HL-60 (cell line): Measurements from ENCODE around the gene LRP5.

Experiments used
- DNase-seq, 2 experiments: peaks; one replicate each; pipeline ENCODE4 v3.0.0-alpha.2; 2010 to 2020; ENCODE audit warnings: low read depth in 1 of 2, low spot score in 1 of 2
- H3K27ac ChIP-seq: fragments of 250-450 bp; sonication (Bioruptor Pico); replicated peaks from 2 replicates; pipeline ENCODE4 v1.5.1; 2020; ENCODE audit warnings: mild to moderate bottlenecking, moderate library complexity
- H3K27me3 ChIP-seq: fragments of 250-450 bp; sonication (Bioruptor Pico); 2 replicates; pipeline ENCODE4 v1.5.1; 2021; ENCODE audit warnings: mild to moderate bottlenecking, moderate library complexity; ENCODE audit not compliant: insufficient read depth, poor library complexity, severe bottlenecking
- H3K4me3 ChIP-seq: replicated peaks from 2 replicates; pipeline ENCODE4 v1.5.1; 2011; ENCODE audit warnings: mild to moderate bottlenecking, control low read depth, low read length; ENCODE audit not compliant: insufficient read depth
- CTCF ChIP-seq: IDR thresholded peaks from one replicate; pipeline ENCODE4 v1.5.1; 2011; ENCODE audit warnings: low read length, control low read depth, inconsistent platforms; ENCODE audit not compliant: insufficient read depth
- GABPA ChIP-seq: IDR thresholded peaks from 2 replicates; pipeline ENCODE4 v1.6.1; 2012; ENCODE audit warnings: low read depth
- POLR2AphosphoS5 ChIP-seq: IDR thresholded peaks from 2 replicates; pipeline ENCODE4 v1.6.1; 2012; ENCODE audit warnings: low read depth
- REST ChIP-seq: IDR thresholded peaks from 2 replicates; pipeline ENCODE4 v1.6.1; 2012; ENCODE audit warnings: low read depth; ENCODE audit not compliant: insufficient replicate concordance
- SPI1 ChIP-seq: IDR thresholded peaks from 2 replicates; pipeline ENCODE4 v1.6.1; 2012; ENCODE audit warnings: low read depth, mild to moderate bottlenecking, borderline replicate concordance

LRP5 gene

GRCh38 chr11:68469122-68469521 lies 156.7 kb downstream of the LRP5 start:
- Histone ChIP-seq H3K4me3 (no peak overlapping the region), H3K27ac (no peak overlapping the region), H3K27me3 (no peaks in the 10 kb centered on the region)
- TF ChIP-seq GABPA: no peak
- TF ChIP-seq SPI1: no peak
- TF ChIP-seq POLR2AphosphoS5: no peak
- no peak for TF ChIP-seq REST
- TF ChIP-seq CTCF: no peak
- no peak for DNase-seq

DNA sequence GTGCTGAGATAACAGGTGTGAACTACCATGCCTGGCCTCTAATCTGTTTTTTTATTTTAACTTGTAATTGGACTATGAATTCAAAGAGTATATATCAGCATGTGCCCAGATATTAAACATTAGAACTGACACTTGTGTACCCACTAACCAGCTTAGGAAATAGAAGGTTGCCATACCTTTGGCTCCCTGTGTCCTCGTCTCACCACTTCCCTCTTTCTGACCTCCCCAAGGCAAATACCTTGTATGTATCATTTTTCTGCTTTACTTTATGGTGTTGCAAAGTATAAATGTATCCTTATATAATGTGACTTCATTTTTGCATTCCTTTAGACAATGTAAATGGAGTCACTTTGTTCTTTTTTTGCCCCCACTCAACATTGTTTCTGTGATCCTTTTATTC lies 157.3 kb downstream of the LRP5 start:
- no peak for DNase-seq
- Histone ChIP-seq H3K4me3 (no peak overlapping the region), H3K27ac (no peak overlapping the region), H3K27me3 (no peaks in the 10 kb centered on the region)
- TF ChIP-seq GABPA: no peak
- no peak for TF ChIP-seq CTCF
- TF ChIP-seq SPI1: peak; percentile 80
- no peak for TF ChIP-seq REST
- no peak for TF ChIP-seq POLR2AphosphoS5

- TF ChIP-seq SPI1: no peak
- no peak for TF ChIP-seq POLR2AphosphoS5
- TF ChIP-seq CTCF: no peak
- TF ChIP-seq GABPA: no peak
- TF ChIP-seq REST: no peak
- DNase-seq: no peak
These were observed 158.0 kb downstream of the LRP5 start for GRCh38 chr11:68470304-68470811.

More at GRCh38 chr11:68470304-68470811, 158.0 kb downstream of the LRP5 start:
- no peak overlapping the region for H3K27ac ChIP-seq
- no peaks in the 10 kb centered on the region for H3K27me3 ChIP-seq
- H3K4me3 ChIP-seq: no peak overlapping the region
